Cortex of kidney (tissue), 1 donor: Measurements from ENCODE around the gene GABRG3.

Experiments used
- DNase-seq: peaks from one replicate; lab custom pipeline; 2025; lab: John Stamatoyannopoulos, UW

The GABRG3 gene

DNA sequence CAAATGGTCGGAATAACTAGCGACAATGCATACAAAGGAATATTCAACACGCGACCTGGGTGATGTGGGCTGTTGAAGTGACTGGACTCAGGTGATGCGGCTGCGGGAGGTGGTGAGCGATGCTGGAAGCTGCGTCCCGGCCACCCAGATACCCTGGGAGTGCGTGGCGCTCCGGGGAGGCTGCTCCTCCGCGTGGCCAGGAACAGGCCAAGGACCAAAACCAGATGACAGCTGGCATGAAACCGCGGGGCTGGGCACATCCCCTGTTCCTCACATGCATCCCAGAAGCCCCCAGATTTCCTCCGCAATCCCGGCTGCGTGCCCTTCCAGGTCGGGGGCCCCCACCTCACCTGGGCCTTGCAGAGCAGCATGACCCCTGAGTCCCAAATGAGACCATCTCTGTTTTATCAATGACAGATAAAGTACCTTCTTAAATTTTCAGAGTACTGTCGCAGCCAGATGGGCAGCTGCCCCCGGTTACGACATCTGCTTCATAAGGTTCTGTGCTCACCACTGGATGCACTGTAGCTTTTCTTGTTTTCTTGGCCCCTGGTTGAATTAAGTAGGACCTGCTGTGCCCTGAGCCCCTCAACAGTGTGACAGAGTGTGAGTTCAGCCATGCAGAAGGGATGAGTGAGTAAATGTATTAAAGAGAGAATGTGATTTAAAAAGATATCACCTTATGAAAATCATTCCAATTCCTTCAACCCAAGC lies 278.2 kb downstream of the GABRG3 start:
- DNase-seq, result no peak

DNA sequence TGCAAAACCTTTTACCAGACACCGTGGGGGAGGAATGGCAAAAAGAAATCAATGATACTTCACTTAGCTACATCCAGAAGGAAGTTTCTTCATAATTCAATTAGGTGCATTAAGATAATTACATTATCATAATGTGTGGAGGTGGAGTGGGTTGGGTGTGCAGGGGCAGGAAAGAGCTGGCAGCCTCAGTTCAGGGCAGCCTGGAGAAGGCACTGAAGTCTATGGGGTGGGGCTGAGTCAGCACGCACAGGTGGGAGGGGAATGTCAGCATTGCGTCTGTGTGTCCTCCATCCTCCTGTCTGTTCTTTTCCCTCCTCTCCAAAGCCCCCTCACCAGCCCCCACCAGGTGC lies 278.8 kb downstream of the GABRG3 start:
- DNase-seq, result no peak

DNA sequence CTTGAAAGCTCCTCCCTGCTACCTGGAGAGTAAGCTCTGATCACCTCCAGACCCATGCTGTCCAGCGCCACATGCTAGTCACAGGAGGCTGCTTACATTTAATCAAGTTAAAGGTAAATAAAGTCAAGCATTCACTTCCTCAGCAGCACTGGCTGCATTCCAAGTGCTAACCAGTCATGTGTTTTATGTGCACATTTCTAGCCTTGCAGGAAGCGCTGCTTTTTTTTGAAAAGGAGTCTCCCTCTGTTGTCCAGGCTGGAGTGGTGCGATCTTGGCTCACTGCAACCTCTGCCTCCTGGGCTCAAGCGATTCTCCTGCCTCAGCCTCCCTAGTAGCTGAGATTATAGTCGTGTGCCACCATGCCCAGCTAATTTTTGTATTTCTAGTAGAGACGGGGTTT lies 279.2 kb downstream of the GABRG3 start:
- no peak for DNase-seq

DNA sequence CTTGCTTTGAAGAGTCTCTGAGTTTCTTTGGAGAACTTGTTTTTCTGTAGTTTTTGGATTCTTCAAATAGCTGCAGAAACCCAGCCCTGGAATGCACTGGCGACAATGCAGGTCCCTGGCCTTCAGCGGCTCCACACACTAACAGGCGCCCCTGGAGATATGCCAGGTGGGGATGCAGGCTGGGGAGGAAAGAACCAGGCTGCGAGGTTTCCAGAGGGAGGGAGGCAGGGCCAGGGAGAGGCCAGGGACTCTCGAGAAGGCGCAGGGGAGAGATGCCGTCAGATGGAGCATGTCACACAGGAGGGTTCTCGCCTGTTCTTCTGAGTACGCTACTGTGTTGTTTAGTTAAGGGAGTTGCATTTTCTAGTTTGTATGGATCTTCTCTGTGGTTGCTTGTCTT lies 283.1 kb downstream of the GABRG3 start:
- DNase-seq, result no peak

DNA sequence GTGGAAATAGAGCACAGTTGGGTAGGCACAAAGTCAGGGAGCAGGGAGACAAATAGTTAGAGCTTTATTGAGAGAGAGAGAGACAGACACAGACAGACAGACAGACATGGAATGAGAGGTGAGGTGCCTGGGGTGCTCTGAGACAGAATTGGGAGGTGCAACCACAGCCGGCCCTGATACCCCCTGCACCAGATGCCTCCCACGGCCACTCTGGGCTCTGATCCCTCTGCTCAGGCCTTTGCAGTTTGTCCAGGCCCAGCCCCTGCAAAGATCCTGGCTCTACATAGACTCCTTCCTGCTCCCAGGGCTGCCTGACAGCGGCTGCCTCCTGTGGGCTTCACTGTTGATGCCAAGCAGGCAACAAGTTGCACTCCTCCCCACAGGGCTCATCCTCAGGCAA lies 283.8 kb downstream of the GABRG3 start:
- no peak for DNase-seq

DNA sequence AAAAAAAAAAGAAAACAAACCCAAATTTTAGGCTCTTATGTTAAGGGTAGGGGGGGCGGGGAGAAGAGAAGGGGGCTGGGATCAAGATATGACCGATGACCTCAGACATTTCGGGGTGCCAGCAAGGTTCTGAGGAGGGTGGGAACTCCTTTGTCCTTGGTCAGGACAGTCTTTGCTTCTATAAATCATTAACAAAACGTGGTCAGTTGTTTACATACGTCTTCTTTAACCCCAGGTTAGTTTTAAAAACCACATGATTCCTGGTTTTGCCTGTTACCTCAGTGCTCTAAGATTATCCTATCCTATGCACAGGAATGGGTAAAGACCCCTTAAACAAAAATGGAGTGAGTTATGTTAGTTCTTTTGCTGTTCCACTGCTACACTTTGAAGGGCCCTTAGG lies 285.5 kb downstream of the GABRG3 start:
- DNase-seq, result no peak

DNA sequence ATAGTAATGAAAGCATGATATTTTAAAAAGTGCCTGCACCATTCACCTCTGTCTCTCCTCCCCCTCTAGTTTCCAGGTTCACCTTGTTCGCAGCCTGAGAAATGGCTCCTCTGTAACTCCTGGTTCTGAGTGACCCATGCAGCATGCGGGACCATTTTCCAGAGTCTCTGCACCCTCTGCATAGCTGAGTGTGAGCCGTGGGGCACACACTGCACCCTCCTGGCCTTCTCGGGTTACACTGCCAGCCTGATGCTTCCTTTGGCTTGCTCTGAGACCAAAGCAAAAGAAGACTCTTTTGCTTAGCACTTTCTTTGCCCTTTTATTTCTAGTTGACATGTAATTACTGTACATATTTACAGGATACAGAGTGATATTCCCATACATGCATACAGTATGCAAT lies 287.3 kb downstream of the GABRG3 start:
- no peak for DNase-seq

DNA sequence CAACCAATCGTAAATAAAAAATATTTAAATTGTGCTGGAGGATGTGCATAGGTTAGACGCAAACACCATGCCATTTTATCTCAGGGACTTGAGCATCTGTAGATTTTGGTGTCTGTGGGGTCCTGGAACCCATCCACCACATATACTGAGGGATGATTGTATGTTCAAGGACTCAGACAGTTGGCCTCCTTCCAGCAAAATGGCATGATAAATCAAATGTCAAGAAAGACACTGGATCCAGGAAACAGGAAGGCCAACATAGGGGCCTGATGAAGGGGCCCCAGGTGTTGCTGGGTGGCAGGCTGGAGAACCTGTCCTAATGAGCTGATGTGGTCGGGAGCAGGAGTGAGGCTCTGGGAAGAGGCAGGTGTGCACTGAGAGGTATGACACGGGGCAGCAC lies 289.5 kb downstream of the GABRG3 start:
- no peak for DNase-seq

DNA sequence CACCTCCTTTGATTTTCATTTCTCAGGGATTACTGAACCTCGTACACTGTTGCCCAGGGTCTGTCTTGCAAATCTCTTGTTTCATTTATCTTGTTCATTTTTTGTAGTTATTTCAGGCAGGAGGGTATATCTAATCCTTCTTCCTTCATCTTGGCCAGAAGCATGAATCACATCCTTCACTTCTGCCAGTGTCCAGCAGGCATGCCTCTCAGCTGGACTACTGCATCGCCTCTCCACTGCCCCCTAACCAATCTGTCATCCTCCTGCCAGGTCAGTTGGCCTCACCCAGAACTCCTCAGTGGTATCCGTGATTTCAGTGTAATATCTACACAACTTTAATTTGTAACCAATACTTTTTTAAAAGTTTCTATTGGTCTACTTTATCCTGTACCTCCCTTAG lies 297.9 kb downstream of the GABRG3 start:
- no peak for DNase-seq

DNA sequence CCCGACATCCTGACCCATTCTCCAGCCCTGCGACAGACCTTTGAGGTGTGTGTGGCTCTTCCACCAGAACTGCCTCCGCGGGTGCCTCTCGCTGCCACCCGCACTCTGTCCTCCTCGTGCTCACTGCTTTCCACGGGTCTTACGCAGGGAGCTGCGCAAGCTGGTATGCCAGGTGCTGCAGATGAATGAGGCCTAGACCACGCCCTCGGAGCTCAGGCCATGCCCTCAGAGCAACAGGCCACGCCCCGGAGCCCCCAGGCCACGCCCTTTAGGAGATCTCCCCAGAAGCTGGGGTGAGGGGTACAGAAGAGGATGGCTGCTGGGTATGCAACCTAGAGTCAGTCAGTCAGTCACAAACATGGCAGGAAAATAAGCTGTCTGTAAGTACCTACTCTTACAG lies 300.3 kb downstream of the GABRG3 start:
- DNase-seq, result no peak

DNA sequence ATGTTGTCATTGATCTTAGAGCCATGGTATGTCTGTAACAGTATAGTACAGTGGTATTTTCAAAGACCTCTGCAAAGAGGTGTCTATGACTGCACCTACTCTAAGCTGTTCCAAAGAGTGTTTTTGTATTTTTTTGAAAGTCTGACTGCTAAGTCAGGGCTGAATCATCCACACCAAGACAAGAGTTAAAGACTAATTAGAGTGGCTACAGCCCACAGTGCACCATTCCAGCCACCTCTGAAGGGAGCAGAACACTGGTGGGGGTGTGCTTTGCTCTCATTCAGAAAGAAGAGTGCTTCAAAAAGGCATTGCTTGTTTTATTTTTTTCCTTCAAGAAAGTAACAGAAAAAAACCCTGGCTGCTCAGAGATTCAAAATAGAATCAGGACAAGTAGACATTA lies 301.4 kb downstream of the GABRG3 start:
- DNase-seq, result no peak

DNA sequence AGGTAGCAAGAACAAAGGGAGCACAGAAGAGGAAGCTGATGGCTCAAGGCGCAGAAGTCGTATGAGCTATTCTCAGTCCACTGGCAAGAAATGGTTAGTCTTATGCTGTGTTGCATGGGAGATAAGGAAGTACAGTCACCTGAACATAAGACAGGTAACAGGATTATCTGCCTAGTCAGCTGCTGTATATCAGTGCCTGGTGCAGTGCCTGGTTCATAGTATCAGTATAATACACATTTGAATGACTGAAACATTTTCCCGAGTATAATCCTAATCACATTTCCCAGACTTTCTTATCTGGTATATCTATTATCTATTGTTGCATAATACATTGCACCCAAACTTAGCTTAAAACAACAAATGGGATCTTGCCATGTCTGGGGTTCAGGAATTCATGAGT lies 302.5 kb downstream of the GABRG3 start:
- DNase-seq, result no peak

DNA sequence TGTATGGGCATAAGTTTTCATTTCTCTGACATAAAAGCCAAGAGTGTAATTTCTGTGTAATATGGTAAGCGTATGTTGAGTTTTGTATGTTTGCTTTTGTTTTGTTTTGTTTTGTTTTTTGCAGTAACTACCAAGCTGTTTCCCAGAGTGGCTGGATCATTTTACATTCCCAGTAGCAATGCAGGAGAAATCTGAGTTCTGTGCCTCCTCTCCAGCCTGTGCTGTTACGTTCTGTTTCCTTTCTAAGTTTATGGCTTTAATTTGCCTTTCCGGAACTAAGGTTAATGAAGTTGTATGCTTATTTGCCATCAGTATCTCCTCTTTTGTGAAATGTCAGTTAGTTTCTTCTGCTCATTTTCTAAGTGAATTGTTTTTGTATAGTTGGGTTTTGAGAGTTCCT lies 307.8 kb downstream of the GABRG3 start:
- no peak for DNase-seq

DNA sequence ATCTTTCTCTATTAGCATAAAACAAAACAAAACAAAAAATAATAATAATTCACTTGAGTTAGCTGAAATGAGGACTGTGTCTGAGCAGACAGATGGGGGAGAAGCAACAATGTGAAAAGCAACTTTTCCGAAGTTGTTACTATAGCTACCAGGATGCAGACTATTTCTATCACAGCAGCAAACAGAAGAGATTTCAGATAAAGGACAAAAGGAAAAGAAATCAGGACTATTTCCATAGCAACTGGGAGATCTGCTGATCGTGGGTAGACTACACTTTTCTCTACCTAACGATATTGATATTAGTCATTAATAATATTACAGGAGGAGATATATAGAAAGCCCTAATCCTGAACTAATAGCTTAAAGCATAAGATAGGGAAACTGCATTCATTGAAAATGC lies 321.7 kb downstream of the GABRG3 start:
- no peak for DNase-seq

DNA sequence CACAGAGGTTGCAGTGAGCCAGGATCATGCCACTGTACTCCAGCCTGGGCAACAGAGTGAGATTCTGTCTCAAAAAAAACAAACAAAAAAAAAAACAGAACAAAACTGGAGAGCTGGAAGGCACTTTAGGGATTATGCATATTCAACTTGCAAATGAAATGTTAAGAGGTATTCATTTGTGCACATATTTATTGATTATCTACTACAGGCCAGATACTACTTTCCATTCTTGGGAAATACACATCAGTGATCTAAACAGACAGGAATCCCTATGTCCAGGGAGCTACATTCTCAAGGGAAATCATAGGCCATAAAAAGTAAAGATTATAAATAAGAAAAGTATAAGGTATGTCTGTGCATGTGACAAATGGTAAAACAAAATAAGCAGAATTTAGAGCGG lies 322.6 kb downstream of the GABRG3 start:
- DNase-seq, result no peak

DNA sequence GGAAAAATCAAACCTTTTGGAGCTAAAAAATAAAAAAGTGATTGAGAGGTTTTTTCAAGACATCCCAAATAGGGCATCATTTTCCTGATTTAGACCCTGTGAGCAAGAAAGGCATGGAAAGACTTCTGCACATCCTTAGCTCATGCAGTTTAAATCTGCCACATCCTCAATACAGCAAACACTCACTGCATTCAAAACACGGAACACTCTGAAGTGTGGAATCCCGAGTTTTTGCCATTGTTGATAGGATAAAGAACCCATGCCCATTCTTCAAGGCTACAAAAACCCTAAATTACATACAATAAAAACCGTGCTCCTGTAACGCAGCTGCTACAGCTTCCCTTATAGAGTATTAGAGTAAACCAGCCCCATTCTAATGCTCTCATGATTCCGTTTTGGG lies 346.8 kb downstream of the GABRG3 start:
- DNase-seq, result no peak

DNA sequence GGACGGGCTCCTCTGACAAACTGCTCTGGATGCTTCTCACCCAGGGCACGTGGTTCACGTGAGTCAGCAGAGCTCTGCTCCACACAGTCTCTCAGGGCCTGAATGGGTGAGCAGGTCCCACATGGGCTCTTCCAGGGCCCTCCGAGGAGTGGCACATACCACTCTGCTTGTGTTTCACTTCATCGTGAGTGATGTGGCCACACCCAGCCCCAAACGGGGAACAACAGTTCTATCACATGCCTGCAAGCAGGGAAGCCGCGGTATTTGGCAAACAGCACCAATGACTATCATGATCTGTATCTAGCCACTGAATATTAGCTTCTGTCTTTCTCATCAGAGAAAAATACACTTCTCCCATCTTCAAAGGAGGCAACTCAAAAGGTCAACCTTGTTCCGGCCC lies 352.8 kb downstream of the GABRG3 start:
- DNase-seq, result no peak

DNA sequence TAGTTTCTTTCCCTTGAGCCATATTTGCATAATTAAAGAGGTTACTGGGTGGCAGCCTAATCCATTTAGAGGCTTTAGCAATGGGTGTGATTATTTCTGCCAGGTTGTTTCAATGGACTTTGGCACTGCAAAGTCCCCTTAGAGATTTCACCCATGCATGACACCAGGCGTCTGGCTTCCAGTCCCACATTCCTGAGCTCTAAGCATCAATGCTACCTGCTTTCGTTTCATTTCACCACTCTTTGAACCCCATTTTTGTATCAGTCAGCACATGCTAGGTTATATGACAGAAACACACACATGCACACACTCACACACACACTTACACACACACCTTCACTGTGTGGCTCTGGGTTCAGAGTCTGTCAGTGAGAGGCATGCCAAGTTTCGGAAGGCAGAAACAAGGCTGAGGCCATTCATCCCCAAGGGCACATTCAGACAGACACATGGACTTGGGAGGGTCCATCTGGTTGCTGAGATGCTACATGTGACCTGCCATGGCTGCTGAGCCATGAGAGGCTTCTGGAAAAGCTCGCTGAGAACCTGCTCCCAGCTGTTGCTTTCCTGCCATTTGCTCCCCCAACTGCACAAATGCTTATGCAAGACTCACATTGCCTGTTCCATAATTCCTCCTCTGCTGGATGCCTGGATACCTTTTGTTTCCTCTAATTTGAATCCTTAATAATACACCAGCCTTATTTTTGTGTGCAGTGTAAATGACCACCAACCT lies 354.1 kb downstream of the GABRG3 start:
- DNase-seq, result no peak

DNA sequence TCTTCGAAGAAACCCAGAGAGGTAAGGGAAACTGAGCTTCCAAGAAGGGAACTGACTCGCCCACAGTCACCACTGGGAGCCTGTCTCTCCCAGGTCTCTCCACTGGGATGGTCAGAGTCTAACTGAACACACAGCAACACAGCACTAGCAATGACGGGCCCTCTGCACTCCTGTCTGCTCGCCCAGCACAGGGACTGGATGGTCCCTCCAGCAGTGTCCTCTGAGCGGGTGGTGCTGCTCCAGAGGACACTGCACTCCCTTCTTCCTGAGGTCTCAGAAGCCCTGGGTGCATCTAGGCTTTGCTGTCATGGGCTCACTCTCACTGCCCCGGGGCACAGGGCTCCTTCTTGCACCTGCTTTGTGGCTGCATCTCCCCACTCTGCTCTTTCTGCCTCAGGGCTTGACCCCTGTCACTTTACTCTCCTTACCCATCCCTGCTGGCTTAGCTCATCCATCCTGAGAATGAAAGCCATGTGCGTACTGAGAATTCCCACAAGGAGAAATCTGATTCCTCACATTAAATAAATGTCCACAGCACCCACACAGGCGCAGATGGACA lies 356.6 kb downstream of the GABRG3 start:
- DNase-seq, result no peak

DNA sequence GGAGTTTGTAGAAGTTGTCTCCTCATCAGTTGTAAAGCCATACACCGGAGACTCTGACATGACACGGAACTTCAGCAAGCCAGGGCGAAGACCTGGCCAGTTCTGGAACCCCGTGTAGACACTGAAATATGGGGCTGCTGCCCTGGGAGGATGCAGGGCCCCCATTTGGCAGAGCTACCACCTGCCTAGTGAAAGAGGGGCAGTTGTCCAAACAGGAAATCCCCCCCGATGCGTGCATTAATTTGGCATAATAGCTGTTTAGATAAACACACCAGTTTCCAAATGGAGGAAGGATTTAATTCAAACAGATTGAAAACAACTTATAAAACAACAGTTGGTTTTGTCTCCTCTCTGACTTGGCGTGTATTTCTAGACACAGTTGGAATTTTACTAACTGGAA lies 357.2 kb downstream of the GABRG3 start:
- no peak for DNase-seq

DNA sequence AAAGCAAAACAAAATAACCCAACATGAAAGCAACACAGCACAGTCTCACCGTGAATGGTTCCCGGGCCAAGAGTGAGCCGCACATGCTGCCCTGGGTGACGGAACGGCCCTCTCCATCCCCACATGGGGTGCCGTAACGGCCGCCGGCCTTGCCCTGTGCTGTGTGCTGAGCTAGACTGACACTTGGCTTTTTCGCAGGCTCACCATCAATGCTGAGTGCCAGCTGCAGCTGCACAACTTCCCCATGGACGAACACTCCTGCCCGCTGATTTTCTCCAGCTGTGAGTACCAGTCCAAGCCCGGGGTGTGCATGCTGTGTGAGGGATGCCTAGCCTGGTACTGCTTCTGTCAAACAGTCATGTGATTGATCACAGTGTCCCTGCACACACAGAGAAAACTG lies 357.6 kb downstream of the GABRG3 start:
- DNase-seq, result no peak

DNA sequence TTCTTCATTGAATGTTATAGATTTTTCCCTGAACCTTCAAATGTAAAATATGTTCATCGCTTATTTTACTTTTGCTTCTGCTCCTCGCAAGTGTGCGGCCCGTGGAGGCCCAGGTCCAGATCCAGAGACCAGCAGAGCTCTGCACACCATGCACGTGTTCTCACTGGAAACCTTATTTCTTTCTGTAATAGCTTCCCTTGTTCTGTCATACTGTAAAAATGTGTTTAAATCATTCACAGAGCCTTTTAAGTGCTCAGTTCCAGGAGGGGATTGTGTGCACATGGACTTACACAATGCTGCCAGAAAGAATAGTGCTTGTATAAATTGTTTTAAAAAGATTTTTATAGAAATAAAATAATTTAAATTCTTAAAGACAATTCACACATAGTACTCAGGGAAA lies 359.3 kb downstream of the GABRG3 start:
- no peak for DNase-seq

DNA sequence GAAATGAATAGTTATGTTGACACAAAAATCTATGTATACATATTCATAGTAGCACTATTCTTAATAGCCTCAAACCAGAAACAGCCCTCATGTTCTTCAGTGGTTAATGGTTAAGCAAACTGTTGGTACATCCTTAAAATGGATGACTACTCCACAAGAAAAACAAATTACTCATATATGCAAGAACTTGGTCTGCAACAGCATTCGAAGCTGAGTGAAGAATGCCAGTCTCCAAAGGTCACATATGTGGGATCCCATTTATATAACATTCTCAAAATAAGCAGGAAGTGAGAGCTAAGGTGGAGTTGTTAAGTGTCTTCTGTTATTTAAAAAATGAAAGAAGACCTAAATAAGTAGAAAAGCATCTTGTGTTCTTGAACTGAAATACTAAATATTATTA lies 365.7 kb downstream of the GABRG3 start:
- DNase-seq, result no peak

DNA sequence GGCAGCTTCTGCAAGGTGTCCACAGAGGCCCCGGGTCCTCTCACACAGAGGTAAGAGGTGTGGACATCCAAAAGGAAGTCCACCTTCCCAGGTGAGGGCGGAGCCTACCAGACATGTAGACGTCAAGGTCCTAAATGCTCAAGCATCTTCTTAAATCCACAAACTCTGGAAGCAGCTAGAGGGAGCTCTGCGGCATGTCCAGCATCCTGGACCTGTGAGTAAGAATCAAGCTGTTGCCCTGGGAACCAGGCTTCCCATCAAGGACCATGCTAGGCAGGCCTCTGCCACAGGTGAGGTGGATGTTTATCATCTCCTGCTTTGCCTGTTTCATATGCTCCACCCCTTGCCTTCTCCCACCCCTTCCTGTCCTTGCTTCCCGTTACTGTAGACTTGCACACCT lies 368.2 kb downstream of the GABRG3 start:
- DNase-seq, result no peak
